ENCODE measurements around the gene ADIG.

ADIG gene

GRCh38 chr20:38615283-38615682 is 34.3 kb downstream of the ADIG start:
- H3K27me3 ChIP-seq: no peaks in the 10 kb centered on the region

GRCh38 chr20:38616457-38616856 is 35.5 kb downstream of the ADIG start:
- H3K9ac ChIP-seq: no peak overlapping the region
- TF ChIP-seq Cebpa-rat (IDR thresholded peaks at IDR 0.05): no peak
- no peak overlapping the region for H3K27ac ChIP-seq
- no peaks in the 10 kb centered on the region for H3K9me3 ChIP-seq
- H3K4me3 ChIP-seq: no peak overlapping the region
- H3K4me2 ChIP-seq: no peak overlapping the region
- H4K20me1 ChIP-seq: no peaks in the 10 kb centered on the region
- H3K36me3 ChIP-seq: no peaks in the 10 kb centered on the region
- H3K4me1 ChIP-seq: no peaks in the 10 kb centered on the region
- no peaks in the 10 kb centered on the region for H3K27me3 ChIP-seq

More at GRCh38 chr20:38615283-38615682, 34.3 kb downstream of the ADIG start:
- no peak overlapping the region for H3K4me3 ChIP-seq
- no peak for TF ChIP-seq Cebpa-rat (IDR thresholded peaks at IDR 0.05)
- H3K36me3 ChIP-seq: no peaks in the 10 kb centered on the region
- H3K4me1 ChIP-seq: no peaks in the 10 kb centered on the region
- no peak overlapping the region for H3K4me2 ChIP-seq
- H3K9ac ChIP-seq: no peak overlapping the region
- no peaks in the 10 kb centered on the region for H4K20me1 ChIP-seq
- H3K9me3 ChIP-seq: no peaks in the 10 kb centered on the region
- no peak overlapping the region for H3K27ac ChIP-seq

- Histone ChIP-seq H3K4me3 (no peak overlapping the region), H4K20me1 (no peaks in the 10 kb centered on the region), H3K27ac (no peak overlapping the region), H3K4me1 (no peaks in the 10 kb centered on the region), H3K36me3 (no peaks in the 10 kb centered on the region), H3K9ac (no peak overlapping the region), H3K4me2 (no peak overlapping the region), H3K27me3 (no peaks in the 10 kb centered on the region), H3K9me3 (no peaks in the 10 kb centered on the region)
- TF ChIP-seq Cebpa-rat (IDR thresholded peaks at IDR 0.05): no peak
Observed at GRCh38 chr20:38617011-38617829, 36.2 kb downstream of the ADIG start.

- TF ChIP-seq Cebpa-rat (IDR thresholded peaks at IDR 0.05): no peak
- no peak overlapping the region for H3K27ac ChIP-seq
- H3K4me3 ChIP-seq: no peak overlapping the region
- no peaks in the 10 kb centered on the region for H3K36me3 ChIP-seq
- no peaks in the 10 kb centered on the region for H4K20me1 ChIP-seq
- no peak overlapping the region for H3K9ac ChIP-seq
- no peaks in the 10 kb centered on the region for H3K9me3 ChIP-seq
- H3K4me1 ChIP-seq: no peaks in the 10 kb centered on the region
- H3K4me2 ChIP-seq: no peak overlapping the region
- no peaks in the 10 kb centered on the region for H3K27me3 ChIP-seq
Observed at GRCh38 chr20:38617830-38618196, 36.8 kb downstream of the ADIG start.

- Histone ChIP-seq H3K36me3 (no peaks in the 10 kb centered on the region), H3K9ac (no peak overlapping the region), H3K27ac (no peak overlapping the region), H3K4me2 (no peak overlapping the region), H3K9me3 (no peaks in the 10 kb centered on the region), H4K20me1 (no peaks in the 10 kb centered on the region), H3K4me3 (no peak overlapping the region), H3K27me3 (no peaks in the 10 kb centered on the region), H3K4me1 (no peaks in the 10 kb centered on the region)
- no peak for TF ChIP-seq Cebpa-rat (IDR thresholded peaks at IDR 0.05)
Observed at GRCh38 chr20:38620441-38620840, 39.4 kb downstream of the ADIG start.

GRCh38 chr20:38623061-38623460 is 42.1 kb downstream of the ADIG start:
- Histone ChIP-seq H3K4me2 (no peak overlapping the region), H3K36me3 (no peaks in the 10 kb centered on the region), H4K20me1 (no peaks in the 10 kb centered on the region), H3K27me3 (no peaks in the 10 kb centered on the region), H3K27ac (no peak overlapping the region), H3K4me3 (no peak overlapping the region), H3K9me3 (no peaks in the 10 kb centered on the region), H3K4me1 (no peaks in the 10 kb centered on the region), H3K9ac (no peak overlapping the region)
- TF ChIP-seq Cebpa-rat (IDR thresholded peaks at IDR 0.05): no peak

GRCh38 chr20:38624084-38624483 is 43.1 kb downstream of the ADIG start:
- H3K27me3 ChIP-seq: no peaks in the 10 kb centered on the region
- no peak overlapping the region for H3K4me2 ChIP-seq
- no peak overlapping the region for H3K27ac ChIP-seq
- H3K4me3 ChIP-seq: no peak overlapping the region
- H3K4me1 ChIP-seq: no peaks in the 10 kb centered on the region
- no peaks in the 10 kb centered on the region for H3K9me3 ChIP-seq
- H3K9ac ChIP-seq: no peak overlapping the region
- no peak for TF ChIP-seq Cebpa-rat (IDR thresholded peaks at IDR 0.05)
- no peaks in the 10 kb centered on the region for H4K20me1 ChIP-seq
- no peaks in the 10 kb centered on the region for H3K36me3 ChIP-seq

GRCh38 chr20:38625896-38626295 is 44.9 kb downstream of the ADIG start:
- H3K4me2 ChIP-seq: no peak overlapping the region

GRCh38 chr20:38626921-38627659 is 46.1 kb downstream of the ADIG start:
- Histone ChIP-seq H3K4me3 (no peak overlapping the region), H3K4me2 (no peak overlapping the region), H3K4me1 (no peaks in the 10 kb centered on the region), H3K9ac (no peak overlapping the region), H3K27me3 (no peaks in the 10 kb centered on the region), H4K20me1 (no peaks in the 10 kb centered on the region), H3K9me3 (no peaks in the 10 kb centered on the region), H3K27ac (no peak overlapping the region), H3K36me3 (no peaks in the 10 kb centered on the region)
- no peak for TF ChIP-seq Cebpa-rat (IDR thresholded peaks at IDR 0.05)

More at GRCh38 chr20:38625896-38626295, 44.9 kb downstream of the ADIG start:
- Histone ChIP-seq H3K27me3 (no peaks in the 10 kb centered on the region), H3K27ac (no peak overlapping the region), H3K4me3 (no peak overlapping the region), H4K20me1 (no peaks in the 10 kb centered on the region), H3K9me3 (no peaks in the 10 kb centered on the region), H3K4me1 (no peaks in the 10 kb centered on the region), H3K9ac (no peak overlapping the region), H3K36me3 (no peaks in the 10 kb centered on the region)
- TF ChIP-seq Cebpa-rat (IDR thresholded peaks at IDR 0.05): no peak
